ENCODE measurements around the gene SNX8.

SNX8 gene

GRCh38 chr7:2205036-2205780 lies 109.0 kb downstream of the SNX8 start:
- Histone ChIP-seq H3K4me3 (ENCODE audit: low read length) (no peak overlapping the region), H3K9ac (ENCODE audit: low read length) (no peak overlapping the region), H3K36me3 (ENCODE audit: control insufficient read depth, insufficient read depth, low read length) (peaks cover 9% of the 10 kb centered on the region), H3K27ac (ENCODE audit: low read depth, low read length) (no peak overlapping the region), H3K4me1 (ENCODE audit: control insufficient read depth, insufficient read depth, low read length) (peaks cover 18% of the 10 kb centered on the region), H3K27me3 (ENCODE audit: control insufficient read depth, insufficient read depth, low read length) (no peaks in the 10 kb centered on the region)

GRCh38 chr7:2204446-2204845 lies 109.8 kb downstream of the SNX8 start:
- peaks cover 9% of the 10 kb centered on the region for H3K36me3 ChIP-seq (ENCODE audit: control insufficient read depth, insufficient read depth, low read length)
- H3K27ac ChIP-seq (ENCODE audit: low read depth, low read length): no peak overlapping the region
- no peaks in the 10 kb centered on the region for H3K27me3 ChIP-seq (ENCODE audit: control insufficient read depth, insufficient read depth, low read length)
- H3K4me1 ChIP-seq (ENCODE audit: control insufficient read depth, insufficient read depth, low read length): peaks cover 18% of the 10 kb centered on the region
- no peak overlapping the region for H3K9ac ChIP-seq (ENCODE audit: low read length)
- no peak overlapping the region for H3K4me3 ChIP-seq (ENCODE audit: low read length)

- Histone ChIP-seq H3K4me1 (ENCODE audit: control insufficient read depth, insufficient read depth, low read length) (peaks cover 18% of the 10 kb centered on the region), H3K27ac (ENCODE audit: low read depth, low read length) (peak overlapping the region; percentile 27), H3K27me3 (ENCODE audit: control insufficient read depth, insufficient read depth, low read length) (no peaks in the 10 kb centered on the region), H3K4me3 (ENCODE audit: low read length) (no peak overlapping the region), H3K9ac (ENCODE audit: low read length) (no peak overlapping the region), H3K36me3 (ENCODE audit: control insufficient read depth, insufficient read depth, low read length) (peaks cover 9% of the 10 kb centered on the region)
Observed at GRCh38 chr7:2203766-2204300, 110.4 kb downstream of the SNX8 start.

GRCh38 chr7:2202901-2203765 lies 111.1 kb downstream of the SNX8 start:
- Histone ChIP-seq H3K9ac (ENCODE audit: low read length) (no peak overlapping the region), H3K36me3 (ENCODE audit: control insufficient read depth, insufficient read depth, low read length) (peaks cover 9% of the 10 kb centered on the region), H3K4me3 (ENCODE audit: low read length) (no peak overlapping the region), H3K27me3 (ENCODE audit: control insufficient read depth, insufficient read depth, low read length) (no peaks in the 10 kb centered on the region), H3K4me1 (ENCODE audit: control insufficient read depth, insufficient read depth, low read length) (peaks cover 18% of the 10 kb centered on the region), H3K27ac (ENCODE audit: low read depth, low read length) (no peak overlapping the region)

GRCh38 chr7:2202361-2202761 lies 111.9 kb downstream of the SNX8 start:
- peaks cover 5% of the 10 kb centered on the region for H3K36me3 ChIP-seq (ENCODE audit: control insufficient read depth, insufficient read depth, low read length)
- H3K27me3 ChIP-seq (ENCODE audit: control insufficient read depth, insufficient read depth, low read length): no peaks in the 10 kb centered on the region
- no peak overlapping the region for H3K4me3 ChIP-seq (ENCODE audit: low read length)
- peaks cover 18% of the 10 kb centered on the region for H3K4me1 ChIP-seq (ENCODE audit: control insufficient read depth, insufficient read depth, low read length)
- no peak overlapping the region for H3K9ac ChIP-seq (ENCODE audit: low read length)
- no peak overlapping the region for H3K27ac ChIP-seq (ENCODE audit: low read depth, low read length)

Measured in rectal smooth muscle tissue (tissue), 1 donor.